GM18507 (cell line): Measurements from ENCODE around the gene NOTCH1.

Experiments
- DNase-seq: peaks from one replicate; pipeline ENCODE4 v3.0.0; 2011; ENCODE audit warnings: low read depth; ENCODE audit not compliant: insufficient read length; ENCODE audit errors: extremely low spot score
- FAIRE-seq: peaks from 2 replicates; lab custom pipeline; 2011; peaks lifted over from hg19 to GRCh38; lab: Jason Lieb, UNC

Gene NOTCH1

DNA sequence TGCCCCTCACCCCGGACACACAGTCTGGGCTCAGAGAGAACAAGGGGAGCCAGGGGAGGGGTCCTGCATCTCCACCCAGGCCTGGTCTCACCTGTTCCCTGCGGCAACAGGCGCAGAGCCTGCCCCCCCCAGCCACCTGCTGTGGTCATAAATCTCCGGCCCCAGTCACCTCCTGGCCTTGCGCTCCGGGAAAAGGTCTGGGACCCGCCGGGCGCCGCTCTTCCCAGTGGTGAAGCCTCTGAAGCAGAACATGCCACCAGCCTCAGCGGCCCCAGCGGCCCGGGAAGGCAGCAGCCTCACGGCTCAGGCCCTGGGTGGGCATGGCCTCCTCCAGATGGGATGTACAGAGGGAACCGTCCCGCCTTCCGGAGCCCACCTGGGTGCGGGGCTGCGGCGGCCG, 20.6 kb downstream of the NOTCH1 start:
- DNase-seq (no peak), FAIRE-seq (no peak)

- no peak for FAIRE-seq
- no peak for DNase-seq
These were observed 23.3 kb downstream of the NOTCH1 start for GRCh38 chr9:136522314-136523237.

GRCh38 chr9:136521537-136521936, 24.3 kb downstream of the NOTCH1 start:
- no peak for FAIRE-seq
- DNase-seq, result no peak

DNA sequence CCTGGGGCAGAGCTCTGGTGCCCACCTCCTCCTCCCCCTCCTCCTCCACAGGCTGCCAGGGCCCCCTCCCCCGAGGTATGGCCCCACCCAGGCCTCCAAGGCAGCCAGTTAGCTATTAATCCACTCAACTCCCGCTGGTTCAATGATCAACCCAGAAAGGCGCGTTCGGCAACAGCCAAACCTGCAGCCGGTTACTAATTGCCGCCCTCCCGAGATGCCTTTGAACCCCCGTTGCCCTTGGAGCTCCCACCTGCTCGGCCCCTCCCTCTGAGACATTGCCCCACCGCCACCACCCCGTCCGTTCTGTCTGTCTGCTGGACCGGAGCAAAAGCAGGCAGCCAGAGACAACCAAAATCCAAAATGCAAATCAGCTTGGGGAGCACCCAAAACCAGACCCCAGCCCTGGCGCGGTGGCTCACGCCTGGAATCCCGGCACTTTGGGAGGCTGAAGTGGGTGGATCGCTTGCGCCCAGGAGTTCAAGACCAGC, 25.8 kb downstream of the NOTCH1 start:
- DNase-seq, result no peak
- FAIRE-seq, result no peak

DNA sequence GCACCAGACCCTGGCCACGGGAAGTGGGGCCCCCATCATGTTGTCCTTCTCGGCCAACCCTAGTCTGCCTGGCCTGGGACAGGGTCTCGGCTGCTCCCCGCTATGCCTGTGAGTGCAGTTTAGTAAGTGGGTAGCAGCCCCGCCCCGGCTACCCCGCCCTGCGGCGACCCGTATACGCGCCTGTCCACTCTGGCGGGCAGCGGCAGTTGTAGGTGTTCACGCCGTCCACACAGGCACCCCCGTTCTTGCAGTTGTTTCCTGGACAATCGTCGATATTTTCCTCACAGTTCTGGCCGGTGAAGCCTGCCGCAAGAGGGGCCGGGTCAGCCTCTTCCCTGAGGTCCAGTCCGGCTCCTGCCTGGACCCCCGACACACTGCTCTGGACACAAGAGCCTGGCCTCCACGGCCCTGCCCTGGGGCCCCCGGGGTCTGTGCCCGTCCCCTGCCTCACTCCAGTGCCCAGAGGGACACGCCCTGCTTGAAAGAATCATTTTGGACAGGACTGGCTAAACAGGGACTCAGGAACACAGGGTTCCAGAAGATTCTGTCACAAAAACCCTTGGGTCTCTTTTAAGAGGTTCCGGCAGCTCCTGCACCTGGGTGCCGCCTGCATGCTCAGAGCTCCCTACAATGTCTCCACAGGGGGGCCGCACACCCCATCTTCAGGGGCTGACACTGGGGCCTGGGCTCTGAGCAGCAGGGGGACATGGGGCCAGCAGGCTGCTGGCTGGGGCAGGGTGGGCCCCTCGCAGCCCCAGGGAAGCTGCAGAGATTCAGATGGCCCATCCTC, 26.4 kb downstream of the NOTCH1 start:
- DNase-seq, result no peak
- FAIRE-seq, result no peak

DNA sequence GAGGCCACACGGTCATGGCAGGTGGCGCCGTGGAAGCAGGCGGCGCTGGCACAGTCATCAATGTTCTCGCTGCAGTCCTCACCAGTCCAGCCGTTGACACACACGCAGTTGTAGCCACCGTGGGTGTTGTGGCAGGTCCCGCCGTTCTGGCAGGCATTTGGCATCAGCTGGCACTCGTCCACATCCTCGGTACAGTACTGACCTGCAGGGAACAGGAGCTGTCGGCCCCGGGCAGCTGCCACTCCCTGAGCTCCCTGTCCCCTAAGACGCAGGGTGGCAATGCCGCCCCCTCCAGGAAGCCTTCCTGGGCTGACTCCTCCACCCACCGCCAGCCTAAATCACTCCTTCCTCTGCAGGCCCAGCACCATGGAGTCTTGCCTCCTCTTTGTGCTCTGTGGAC, 27.2 kb downstream of the NOTCH1 start:
- FAIRE-seq (no peak), DNase-seq (no peak)

GRCh38 chr9:136517950-136518349, 27.9 kb downstream of the NOTCH1 start:
- DNase-seq (no peak), FAIRE-seq (no peak)

- FAIRE-seq, result no peak
- DNase-seq, result no peak
These were observed 28.7 kb downstream of the NOTCH1 start for GRCh38 chr9:136517012-136517743.

DNA sequence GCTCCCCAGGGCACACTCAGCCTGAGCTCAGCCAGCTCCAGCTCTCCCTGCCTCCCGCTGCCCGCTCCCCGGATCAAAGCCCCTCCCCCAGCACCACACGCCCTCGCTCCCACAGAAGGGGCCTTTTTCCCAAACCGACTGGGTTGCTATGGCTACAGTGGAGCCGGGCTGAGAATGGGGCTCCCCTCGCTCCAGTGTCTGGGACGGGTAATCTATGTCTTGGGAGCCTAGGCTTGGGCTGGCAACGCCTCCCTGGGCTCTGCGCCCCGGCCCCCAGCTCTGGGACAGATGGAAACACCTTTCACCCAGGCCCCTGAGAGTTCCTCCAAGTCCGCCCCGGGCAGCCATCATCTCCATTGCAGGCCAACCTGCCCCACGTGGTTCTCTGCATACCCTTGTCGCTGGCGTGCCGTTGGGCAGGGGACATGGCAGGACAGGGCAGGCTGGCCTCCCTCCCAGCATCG, 29.6 kb downstream of the NOTCH1 start:
- DNase-seq, result no peak
- no peak for FAIRE-seq

GRCh38 chr9:136515276-136515675, 30.6 kb downstream of the NOTCH1 start:
- FAIRE-seq, result no peak
- no peak for DNase-seq

- no peak for FAIRE-seq
- no peak for DNase-seq
These were observed 31.7 kb downstream of the NOTCH1 start for GRCh38 chr9:136514022-136514714.

DNA sequence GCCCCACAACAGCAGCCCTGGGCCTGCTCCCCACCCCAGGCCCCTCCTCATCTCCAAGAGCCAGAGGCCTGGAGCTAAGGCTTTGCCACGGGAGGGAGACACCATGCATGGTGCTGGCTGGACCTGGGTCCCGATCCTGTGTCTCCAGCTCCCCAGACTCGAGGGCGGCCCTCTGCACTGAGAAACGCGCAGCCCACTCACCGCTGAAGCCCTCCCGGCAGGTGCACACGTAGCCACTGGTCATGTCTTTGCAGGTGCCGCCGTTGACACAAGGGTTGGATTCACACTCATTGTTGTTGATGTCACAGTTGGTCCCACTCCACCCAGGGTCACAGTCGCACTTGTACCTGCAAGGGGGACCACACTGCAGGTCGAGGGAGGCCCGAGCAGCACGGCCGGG, 32.7 kb downstream of the NOTCH1 start:
- DNase-seq (no peak), FAIRE-seq (no peak)

DNA sequence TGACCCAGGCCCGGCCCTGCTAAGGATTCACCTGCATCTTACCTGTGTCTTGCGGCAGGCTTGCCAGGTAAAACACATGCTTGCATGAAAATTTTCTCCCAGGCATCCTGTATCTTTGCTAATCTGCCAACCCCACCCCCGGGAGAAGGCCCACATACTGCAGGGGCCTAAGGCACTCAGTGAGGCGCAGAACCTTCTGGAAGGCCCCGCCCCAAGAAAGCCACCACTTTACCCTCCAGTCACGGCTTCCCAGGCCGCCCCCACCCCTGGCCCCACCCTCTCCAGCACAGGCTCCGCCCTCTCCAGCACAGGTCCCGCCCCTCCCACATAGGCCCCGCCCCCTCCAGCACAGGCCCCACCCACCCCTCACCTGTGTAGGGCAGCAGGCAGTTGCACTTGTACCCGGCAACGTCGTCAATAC, 33.2 kb downstream of the NOTCH1 start:
- no peak for FAIRE-seq
- peak; percentile 54 for DNase-seq

DNA sequence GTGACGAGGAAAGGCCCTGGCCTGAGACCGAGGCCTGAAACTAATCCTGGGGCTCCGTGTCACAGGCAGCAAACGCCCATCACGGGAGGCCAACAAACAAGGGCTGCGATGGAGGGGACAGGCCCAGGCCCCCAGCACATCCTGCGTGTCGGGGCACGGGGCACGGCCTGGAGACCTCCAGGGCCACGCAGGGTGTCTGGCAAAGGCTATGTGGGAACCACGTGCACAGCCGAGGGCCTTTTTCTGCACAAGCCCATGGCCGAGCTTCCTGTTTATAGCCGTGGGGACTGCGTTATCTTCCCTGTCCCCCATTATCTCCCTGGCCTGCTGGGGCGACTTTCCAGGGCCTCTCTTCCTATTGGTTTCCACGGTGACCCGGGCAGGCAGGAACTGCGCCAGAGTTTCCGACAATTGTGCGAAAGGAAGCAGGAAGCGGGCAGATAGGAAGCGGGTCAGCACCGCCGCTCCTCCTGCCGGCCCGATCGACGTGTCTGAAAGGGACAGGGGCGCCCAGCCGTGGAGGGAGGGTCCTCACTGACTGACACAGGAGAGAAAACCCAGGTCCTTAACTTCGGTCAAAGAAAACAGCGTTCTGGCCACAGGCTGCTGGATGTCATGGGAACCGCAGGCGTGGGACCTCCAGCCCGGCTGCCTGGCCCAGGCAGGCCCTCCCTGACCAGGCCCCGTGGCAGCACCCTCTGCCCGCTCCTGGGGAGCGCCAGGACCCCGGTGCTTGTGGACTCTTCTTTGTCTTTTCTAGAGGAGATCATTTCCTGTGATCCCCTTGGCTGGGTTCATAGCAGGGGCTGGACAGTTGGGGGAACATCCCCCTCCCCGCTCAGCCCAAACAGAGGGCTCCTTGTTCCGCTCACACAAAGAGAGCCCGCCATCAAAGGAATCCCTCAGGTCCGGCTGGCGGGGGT, 33.9 kb downstream of the NOTCH1 start:
- DNase-seq (no peak), FAIRE-seq (no peak)

DNA sequence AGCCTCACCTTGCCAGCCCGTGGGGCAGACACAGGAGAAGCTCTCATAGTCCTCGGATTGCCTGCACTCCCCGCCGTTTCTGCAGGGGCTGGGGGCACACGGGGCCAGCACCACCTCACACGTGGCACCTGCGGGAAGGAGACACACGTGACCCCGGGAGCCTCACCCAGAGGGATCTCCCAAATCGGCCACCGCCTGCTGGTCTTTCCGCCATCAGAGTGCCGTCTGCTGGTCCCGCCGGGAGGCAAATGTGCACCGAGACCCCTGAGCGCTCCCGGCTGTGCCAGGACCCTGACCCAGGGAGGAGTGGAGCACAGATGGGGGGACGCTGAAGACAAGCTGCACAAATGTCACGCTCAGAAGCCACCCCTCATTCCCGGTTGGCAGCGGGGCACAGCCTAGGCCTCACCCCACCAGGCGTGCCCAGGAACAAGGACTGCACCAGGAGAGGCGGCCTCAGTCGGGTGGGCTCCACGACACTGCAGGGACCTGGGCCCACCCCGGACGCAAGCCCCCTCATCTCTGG, 34.6 kb downstream of the NOTCH1 start:
- DNase-seq (no peak), FAIRE-seq (no peak)

- FAIRE-seq, result no peak
- no peak for DNase-seq
These were observed 35.3 kb downstream of the NOTCH1 start for GRCh38 chr9:136510561-136510960.

GRCh38 chr9:136509549-136509948, 36.3 kb downstream of the NOTCH1 start:
- no peak for FAIRE-seq
- DNase-seq, result no peak
